Measurements from ENCODE around the gene PIK3R1.

PIK3R1 gene

GRCh38 chr5:68318955-68319705, 103.6 kb downstream of the PIK3R1 start:
- no peaks in the 10 kb centered on the region for H3K36me3 ChIP-seq (ENCODE audit: control insufficient read depth, insufficient read depth, low read length)
- H3K4me1 ChIP-seq (ENCODE audit: control insufficient read depth, insufficient read depth, low read length) = no peaks in the 10 kb centered on the region
- no peak overlapping the region for H3K27ac ChIP-seq (ENCODE audit: low read depth, low read length)
- H3K4me3 ChIP-seq (ENCODE audit: low read length) = no peak overlapping the region
- no peaks in the 10 kb centered on the region for H3K27me3 ChIP-seq (ENCODE audit: control insufficient read depth, insufficient read depth, low read length)
- no peak overlapping the region for H3K9ac ChIP-seq (ENCODE audit: low read length)

GRCh38 chr5:68319706-68320412, 104.3 kb downstream of the PIK3R1 start:
- Histone ChIP-seq H3K27ac (ENCODE audit: low read depth, low read length) (no peak overlapping the region), H3K4me3 (ENCODE audit: low read length) (no peak overlapping the region), H3K27me3 (ENCODE audit: control insufficient read depth, insufficient read depth, low read length) (no peaks in the 10 kb centered on the region), H3K36me3 (ENCODE audit: control insufficient read depth, insufficient read depth, low read length) (no peaks in the 10 kb centered on the region), H3K4me1 (ENCODE audit: control insufficient read depth, insufficient read depth, low read length) (no peaks in the 10 kb centered on the region), H3K9ac (ENCODE audit: low read length) (no peak overlapping the region)

DNA sequence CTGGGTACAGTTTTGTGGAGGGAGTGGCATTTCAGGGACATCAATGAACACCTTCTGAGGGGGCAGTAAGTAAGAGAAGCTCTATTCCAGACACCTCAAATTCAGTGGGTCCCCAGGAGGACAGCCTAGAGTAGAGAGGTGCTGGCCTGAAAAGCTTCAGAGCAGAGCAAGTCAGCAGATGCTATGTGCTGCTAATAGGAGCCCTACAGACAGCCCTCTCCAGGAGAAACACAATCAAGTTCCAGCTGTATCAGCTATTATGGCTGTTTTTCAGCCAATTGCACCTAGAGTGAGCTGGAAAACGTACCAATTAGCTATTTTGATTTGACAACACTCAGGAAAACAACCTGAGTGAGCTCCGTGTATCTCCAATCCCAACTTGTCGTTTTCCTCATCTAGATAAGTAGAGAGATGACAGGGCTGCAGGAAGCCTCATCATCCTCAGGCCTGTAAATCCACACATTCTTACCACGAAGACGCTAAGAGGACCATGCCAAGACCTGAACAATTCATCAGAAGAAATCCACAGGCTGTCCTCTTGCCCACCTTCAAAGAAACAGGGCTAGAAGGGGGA, 104.9 kb downstream of the PIK3R1 start:
- no peaks in the 10 kb centered on the region for H3K36me3 ChIP-seq (ENCODE audit: control insufficient read depth, insufficient read depth, low read length)

GRCh38 chr5:68325065-68325580, 109.6 kb downstream of the PIK3R1 start:
- Histone ChIP-seq H3K36me3 (ENCODE audit: control insufficient read depth, insufficient read depth, low read length) (no peaks in the 10 kb centered on the region), H3K4me1 (ENCODE audit: control insufficient read depth, insufficient read depth, low read length) (no peaks in the 10 kb centered on the region), H3K9ac (ENCODE audit: low read length) (no peak overlapping the region), H3K27me3 (ENCODE audit: control insufficient read depth, insufficient read depth, low read length) (no peaks in the 10 kb centered on the region), H3K27ac (ENCODE audit: low read depth, low read length) (no peak overlapping the region), H3K4me3 (ENCODE audit: low read length) (no peak overlapping the region)

More for the DNA sequence above, 104.9 kb downstream of the PIK3R1 start:
- Histone ChIP-seq H3K27me3 (ENCODE audit: control insufficient read depth, insufficient read depth, low read length) (no peaks in the 10 kb centered on the region), H3K27ac (ENCODE audit: low read depth, low read length) (no peak overlapping the region), H3K4me1 (ENCODE audit: control insufficient read depth, insufficient read depth, low read length) (no peaks in the 10 kb centered on the region), H3K9ac (ENCODE audit: low read length) (no peak overlapping the region), H3K4me3 (ENCODE audit: low read length) (no peak overlapping the region)

DNA sequence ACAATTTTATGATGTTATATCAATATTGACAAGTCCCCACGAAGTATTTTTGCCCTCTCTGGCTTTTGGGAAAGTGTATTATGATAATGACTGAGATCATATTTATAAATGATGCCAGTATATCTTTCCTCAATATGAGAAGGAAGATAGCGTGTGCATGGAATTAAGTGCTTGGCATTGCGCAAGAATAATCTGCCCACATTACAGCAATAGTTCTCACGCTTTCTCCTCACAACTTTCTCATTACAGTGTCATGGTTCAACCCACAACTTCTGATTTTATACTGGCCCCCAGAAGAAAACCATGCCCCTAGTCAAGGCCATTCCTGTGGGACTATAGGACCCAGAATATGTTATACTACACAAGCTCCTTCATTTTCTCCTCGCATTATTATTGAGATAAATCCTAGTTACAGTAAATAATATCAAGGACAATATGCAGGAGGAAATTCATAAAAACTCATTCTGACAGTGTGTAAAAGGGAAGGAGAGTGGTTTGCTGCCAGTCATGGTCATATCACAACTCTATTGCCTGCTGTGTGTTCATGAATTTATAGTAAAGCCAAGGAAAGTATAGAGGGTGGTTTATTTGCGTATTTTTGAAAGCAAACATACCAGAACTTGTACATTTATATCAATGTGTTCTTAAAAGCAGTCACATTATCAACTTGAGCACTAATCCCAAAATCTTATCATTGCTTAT, 114.1 kb downstream of the PIK3R1 start:
- no peak overlapping the region for H3K27ac ChIP-seq (ENCODE audit: low read depth, low read length)
- no peaks in the 10 kb centered on the region for H3K36me3 ChIP-seq (ENCODE audit: control insufficient read depth, insufficient read depth, low read length)
- no peaks in the 10 kb centered on the region for H3K4me1 ChIP-seq (ENCODE audit: control insufficient read depth, insufficient read depth, low read length)
- H3K9ac ChIP-seq (ENCODE audit: low read length) = no peak overlapping the region
- no peak overlapping the region for H3K4me3 ChIP-seq (ENCODE audit: low read length)
- no peaks in the 10 kb centered on the region for H3K27me3 ChIP-seq (ENCODE audit: control insufficient read depth, insufficient read depth, low read length)

- H3K4me1 ChIP-seq (ENCODE audit: control insufficient read depth, insufficient read depth, low read length) = no peaks in the 10 kb centered on the region
These were observed 115.0 kb downstream of the PIK3R1 start for GRCh38 chr5:68330574-68330973.

DNA sequence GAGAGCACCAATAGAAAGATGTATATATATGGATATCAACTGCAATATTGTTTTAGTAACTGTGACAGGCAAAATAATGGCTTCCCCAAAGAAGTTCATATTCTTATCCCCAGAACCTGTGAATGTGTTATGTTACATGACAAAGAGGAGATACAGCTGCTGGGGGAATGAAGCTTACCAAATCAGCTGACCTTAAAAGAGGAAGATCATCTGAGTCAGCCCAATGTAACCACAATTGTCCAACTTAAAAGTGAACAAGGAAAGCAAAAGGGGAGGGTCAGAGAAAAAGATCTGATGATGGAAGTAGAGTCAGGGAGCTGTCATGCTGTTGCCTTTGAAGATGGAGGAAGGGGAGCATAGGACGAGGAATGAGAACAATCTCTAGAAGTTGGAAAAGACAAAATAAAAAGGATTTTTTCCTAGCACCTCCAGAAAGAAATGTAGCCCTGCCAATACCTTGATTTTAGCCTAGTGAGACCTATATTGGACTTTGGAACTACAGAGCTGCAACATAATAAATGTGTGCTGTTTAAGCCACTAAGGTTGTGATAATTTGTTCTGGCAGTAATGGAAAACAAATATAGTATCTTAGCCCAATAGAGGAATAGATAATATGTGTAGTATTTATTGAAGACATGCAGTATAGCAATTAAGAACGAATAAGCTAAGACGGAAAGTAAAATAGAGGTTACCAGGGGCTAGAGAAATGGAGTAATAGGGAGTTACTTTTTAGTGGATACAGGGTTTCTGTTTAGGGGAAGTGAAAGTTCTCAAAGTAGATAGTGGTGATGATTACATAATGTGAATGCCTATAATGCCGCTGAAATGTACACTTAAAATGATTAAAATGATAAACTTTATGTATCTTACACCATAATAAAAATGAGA, 115.9 kb downstream of the PIK3R1 start:
- no peak overlapping the region for H3K27ac ChIP-seq (ENCODE audit: low read depth, low read length)

More at GRCh38 chr5:68330574-68330973, 115.0 kb downstream of the PIK3R1 start:
- Histone ChIP-seq H3K9ac (ENCODE audit: low read length) (no peak overlapping the region), H3K27ac (ENCODE audit: low read depth, low read length) (no peak overlapping the region), H3K36me3 (ENCODE audit: control insufficient read depth, insufficient read depth, low read length) (no peaks in the 10 kb centered on the region), H3K27me3 (ENCODE audit: control insufficient read depth, insufficient read depth, low read length) (no peaks in the 10 kb centered on the region), H3K4me3 (ENCODE audit: low read length) (no peak overlapping the region)

GRCh38 chr5:68332080-68332451, 116.5 kb downstream of the PIK3R1 start:
- H3K36me3 ChIP-seq (ENCODE audit: control insufficient read depth, insufficient read depth, low read length) = no peaks in the 10 kb centered on the region
- no peak overlapping the region for H3K27ac ChIP-seq (ENCODE audit: low read depth, low read length)
- no peaks in the 10 kb centered on the region for H3K4me1 ChIP-seq (ENCODE audit: control insufficient read depth, insufficient read depth, low read length)
- H3K27me3 ChIP-seq (ENCODE audit: control insufficient read depth, insufficient read depth, low read length) = no peaks in the 10 kb centered on the region
- H3K9ac ChIP-seq (ENCODE audit: low read length) = no peak overlapping the region
- no peak overlapping the region for H3K4me3 ChIP-seq (ENCODE audit: low read length)

More for the DNA sequence above, 115.9 kb downstream of the PIK3R1 start:
- H3K9ac ChIP-seq (ENCODE audit: low read length) = no peak overlapping the region
- H3K4me3 ChIP-seq (ENCODE audit: low read length) = no peak overlapping the region
- H3K36me3 ChIP-seq (ENCODE audit: control insufficient read depth, insufficient read depth, low read length) = no peaks in the 10 kb centered on the region
- no peaks in the 10 kb centered on the region for H3K4me1 ChIP-seq (ENCODE audit: control insufficient read depth, insufficient read depth, low read length)
- H3K27me3 ChIP-seq (ENCODE audit: control insufficient read depth, insufficient read depth, low read length) = no peaks in the 10 kb centered on the region

DNA sequence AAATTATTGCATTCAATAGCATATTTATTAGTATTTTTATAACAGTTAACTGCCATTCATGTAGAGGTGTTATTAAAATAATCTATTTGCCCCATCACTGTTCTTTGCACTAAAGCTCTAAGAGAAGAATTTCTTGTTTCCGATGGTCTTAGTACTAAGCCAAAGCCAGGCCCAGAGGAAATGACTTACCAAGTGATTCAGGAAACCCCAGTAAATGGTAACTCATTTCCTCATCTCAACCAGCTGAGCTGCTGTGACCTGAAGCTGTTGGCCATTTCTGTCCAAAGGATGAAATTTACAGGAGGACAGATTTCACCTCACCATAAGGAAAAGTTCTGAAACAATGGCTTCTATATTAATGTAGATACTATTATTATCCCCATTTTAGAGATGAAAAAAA, 117.0 kb downstream of the PIK3R1 start:
- Histone ChIP-seq H3K27me3 (ENCODE audit: control insufficient read depth, insufficient read depth, low read length) (no peaks in the 10 kb centered on the region), H3K36me3 (ENCODE audit: control insufficient read depth, insufficient read depth, low read length) (no peaks in the 10 kb centered on the region), H3K27ac (ENCODE audit: low read depth, low read length) (no peak overlapping the region), H3K4me1 (ENCODE audit: control insufficient read depth, insufficient read depth, low read length) (no peaks in the 10 kb centered on the region), H3K9ac (ENCODE audit: low read length) (no peak overlapping the region), H3K4me3 (ENCODE audit: low read length) (no peak overlapping the region)

- no peaks in the 10 kb centered on the region for H3K4me1 ChIP-seq (ENCODE audit: control insufficient read depth, insufficient read depth, low read length)
- H3K4me3 ChIP-seq (ENCODE audit: low read length) = no peak overlapping the region
- H3K36me3 ChIP-seq (ENCODE audit: control insufficient read depth, insufficient read depth, low read length) = no peaks in the 10 kb centered on the region
- H3K9ac ChIP-seq (ENCODE audit: low read length) = no peak overlapping the region
- no peaks in the 10 kb centered on the region for H3K27me3 ChIP-seq (ENCODE audit: control insufficient read depth, insufficient read depth, low read length)
- no peak overlapping the region for H3K27ac ChIP-seq (ENCODE audit: low read depth, low read length)
These were observed 118.3 kb downstream of the PIK3R1 start for GRCh38 chr5:68333649-68334552.

GRCh38 chr5:68334553-68334886, 119.0 kb downstream of the PIK3R1 start:
- H3K4me3 ChIP-seq (ENCODE audit: low read length) = no peak overlapping the region

More at GRCh38 chr5:68334553-68334886, 119.0 kb downstream of the PIK3R1 start:
- H3K4me1 ChIP-seq (ENCODE audit: control insufficient read depth, insufficient read depth, low read length) = no peaks in the 10 kb centered on the region
- H3K27me3 ChIP-seq (ENCODE audit: control insufficient read depth, insufficient read depth, low read length) = no peaks in the 10 kb centered on the region
- H3K27ac ChIP-seq (ENCODE audit: low read depth, low read length) = no peak overlapping the region
- no peaks in the 10 kb centered on the region for H3K36me3 ChIP-seq (ENCODE audit: control insufficient read depth, insufficient read depth, low read length)
- no peak overlapping the region for H3K9ac ChIP-seq (ENCODE audit: low read length)

Measured in rectal smooth muscle tissue (tissue), 1 donor.